UCSD-AML1 (cell line): ENCODE data around the gene CASTOR1.

Experiments
- DNase-seq: peaks from one replicate; lab custom pipeline; 2025; ENCODE audit not compliant: unreplicated experiment; lab: John Stamatoyannopoulos, UW

Gene CASTOR1

DNA sequence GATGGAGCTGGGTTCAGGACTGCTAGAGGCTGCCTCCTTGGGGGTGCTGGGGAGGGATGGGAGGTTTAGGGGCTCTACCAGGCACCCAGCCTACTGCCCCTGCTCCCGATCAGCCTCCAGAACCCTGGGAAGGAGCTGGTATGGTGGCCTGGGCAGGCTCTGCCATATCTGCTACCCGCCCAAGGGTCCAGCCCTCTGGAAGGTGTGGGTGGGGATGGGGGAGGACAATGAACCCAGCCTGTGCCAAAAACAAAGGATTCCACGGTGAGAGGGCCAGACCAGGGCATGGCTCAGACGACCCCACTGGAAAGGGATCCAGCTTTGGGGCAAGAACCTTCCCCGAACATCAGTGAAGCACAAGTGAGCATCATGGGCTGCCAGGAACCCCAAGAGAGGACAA is 3.0 kb downstream of the CASTOR1 start:
- DNase-seq = no peak

- DNase-seq = no peak
Observed at GRCh38 chr22:30285846-30286200, 3.5 kb downstream of the CASTOR1 start.

DNA sequence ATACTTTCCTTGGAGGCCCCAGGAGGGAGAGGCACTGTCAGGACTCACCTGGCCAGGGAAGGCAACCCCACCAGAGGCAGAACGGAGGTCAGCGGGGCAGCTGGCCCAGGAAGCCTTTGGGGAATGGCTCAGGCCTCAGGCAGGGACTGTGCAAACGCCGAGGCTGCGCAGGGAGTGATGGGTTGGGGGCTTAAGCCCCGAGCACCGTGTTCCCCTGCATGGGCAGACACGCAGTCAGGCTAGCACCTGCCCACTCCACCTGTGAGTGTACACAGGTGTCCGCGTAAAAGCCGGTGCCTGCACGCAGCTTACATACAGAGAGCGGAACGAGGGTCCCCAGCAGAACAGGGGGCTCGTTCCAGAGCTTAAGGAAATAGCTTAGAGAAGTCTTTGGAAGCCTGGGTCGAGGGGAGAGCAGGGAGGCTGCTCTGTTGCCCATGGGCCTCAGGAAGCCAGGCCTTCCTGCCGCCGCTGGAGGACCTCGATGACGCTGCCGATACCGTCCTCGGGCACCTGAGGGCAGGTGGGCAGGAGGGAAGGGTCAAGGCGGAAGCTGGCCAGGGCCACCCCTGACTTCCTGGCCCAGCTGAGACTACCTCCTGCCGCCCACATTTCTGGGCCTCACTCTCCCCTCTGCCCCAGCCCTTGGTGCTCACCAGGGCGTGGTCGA is 4.0 kb downstream of the CASTOR1 start:
- no peak for DNase-seq

GRCh38 chr22:30284666-30285065 is 4.6 kb downstream of the CASTOR1 start:
- DNase-seq = no peak

DNA sequence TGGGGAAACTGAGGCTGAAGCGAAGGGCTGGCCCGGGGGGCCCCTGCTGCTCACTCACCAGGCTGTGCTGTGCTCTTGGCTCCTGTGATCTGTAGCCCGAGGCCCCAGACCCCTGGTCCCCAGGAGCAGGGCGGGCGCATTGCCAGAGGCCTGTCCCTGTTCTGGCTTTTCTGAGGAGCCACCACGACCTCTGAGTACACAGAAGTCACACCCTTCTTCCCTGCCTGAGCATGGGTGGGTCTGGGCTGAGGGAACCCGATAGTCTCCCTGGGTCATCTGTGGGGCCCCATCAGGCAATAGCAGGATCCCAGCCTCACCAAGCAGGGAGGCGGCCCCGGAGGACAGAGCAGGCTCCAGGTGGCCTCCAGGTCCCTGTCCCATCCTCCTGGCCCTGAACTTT is 5.1 kb downstream of the CASTOR1 start:
- no peak for DNase-seq

DNA sequence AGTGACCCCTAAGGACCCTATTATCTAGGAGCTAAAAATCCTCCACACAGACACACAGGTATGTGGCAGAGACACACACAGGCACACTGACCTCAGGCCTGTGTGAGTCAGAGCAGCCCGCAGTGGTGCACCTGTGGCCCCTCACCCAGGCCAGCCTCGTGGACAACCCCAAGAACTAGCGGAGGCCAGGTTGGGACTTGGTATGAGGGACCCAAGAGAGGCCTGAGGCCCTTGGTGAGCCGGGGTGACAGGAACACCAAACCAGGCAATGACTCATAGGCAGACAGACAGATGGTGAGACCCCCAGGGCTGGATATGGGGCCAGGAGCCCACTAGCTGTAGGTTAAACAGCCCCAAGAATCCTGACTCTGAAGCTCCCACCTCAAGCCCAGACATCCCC is 6.0 kb downstream of the CASTOR1 start:
- DNase-seq = no peak

DNA sequence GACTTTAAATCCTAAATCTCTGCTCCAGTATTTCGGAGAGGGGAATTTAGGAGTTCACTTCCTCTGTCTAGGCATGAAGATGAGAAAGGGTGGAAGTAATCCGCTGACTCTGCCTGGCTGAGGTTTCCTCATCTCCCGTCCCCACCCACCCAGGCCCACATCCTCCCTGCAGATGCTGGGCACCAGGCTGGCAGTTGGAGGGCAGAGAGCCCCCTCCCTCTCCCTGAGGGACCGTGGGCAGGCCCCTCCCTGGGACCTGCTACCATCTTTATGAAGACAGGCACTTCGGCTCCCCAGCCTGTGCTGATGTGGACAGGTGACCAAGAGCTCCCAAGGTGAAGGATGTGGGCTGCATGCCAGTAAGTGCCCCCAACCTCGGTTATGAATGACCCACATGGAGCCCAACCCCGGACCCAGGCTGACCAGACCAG is 6.7 kb downstream of the CASTOR1 start:
- DNase-seq = no peak

GRCh38 chr22:30280505-30280904 is 8.8 kb downstream of the CASTOR1 start:
- no peak for DNase-seq

DNA sequence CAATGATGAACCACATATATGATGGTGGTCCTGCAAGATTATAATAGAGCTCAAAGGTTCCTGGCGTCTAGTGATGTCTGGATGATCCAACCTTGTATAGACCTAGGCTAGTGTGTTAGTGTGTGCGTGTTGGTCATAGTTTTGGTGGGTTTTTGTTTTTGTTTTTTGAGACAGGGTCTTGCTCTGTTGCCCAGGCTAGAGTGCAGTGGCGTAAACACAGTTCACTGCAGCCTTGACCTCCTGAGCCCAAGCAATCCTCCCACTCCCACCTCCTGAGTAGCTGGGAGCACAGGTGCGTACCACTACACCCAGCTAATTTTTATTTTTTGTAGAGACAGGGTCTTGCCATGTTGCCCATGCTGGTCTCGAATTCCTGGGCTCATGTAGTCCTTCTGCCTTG is 9.4 kb downstream of the CASTOR1 start:
- DNase-seq = no peak

DNA sequence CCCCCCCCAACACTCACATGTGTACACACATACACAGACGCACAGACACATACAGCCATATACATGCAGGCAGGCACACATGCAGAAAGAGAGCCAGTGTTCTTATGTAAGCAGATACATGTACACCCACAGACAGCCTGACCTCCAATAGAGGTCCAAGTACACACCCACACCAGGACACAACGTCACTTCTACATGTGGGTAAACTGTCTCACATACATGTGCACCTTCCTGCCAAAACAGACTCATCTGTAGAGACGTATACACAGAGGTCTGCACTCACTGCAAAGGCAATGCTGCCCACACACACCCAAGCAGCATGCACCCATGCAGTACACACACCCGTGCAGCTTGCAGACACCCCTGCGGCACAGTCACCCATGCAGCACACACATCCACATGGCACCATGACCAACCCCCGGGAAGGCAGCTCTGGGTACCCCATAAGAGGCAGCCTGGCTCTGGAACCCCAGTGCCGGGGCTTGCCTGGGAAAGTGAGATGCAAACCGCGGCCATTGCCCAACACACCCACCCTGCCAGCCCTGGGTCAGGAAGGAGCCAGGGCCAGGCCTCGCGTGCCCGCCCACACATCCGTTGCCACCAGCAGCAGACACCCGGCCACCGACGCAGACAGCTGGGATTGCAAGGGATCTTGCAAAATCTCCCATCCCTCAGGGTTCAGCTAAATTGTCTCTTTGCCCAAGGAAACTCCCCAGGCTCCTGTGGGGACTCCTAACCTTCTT is 10.1 kb downstream of the CASTOR1 start:
- peak; percentile 67 for DNase-seq

GRCh38 chr22:30277547-30278344 is 11.6 kb downstream of the CASTOR1 start:
- peak; percentile 34 for DNase-seq

DNA sequence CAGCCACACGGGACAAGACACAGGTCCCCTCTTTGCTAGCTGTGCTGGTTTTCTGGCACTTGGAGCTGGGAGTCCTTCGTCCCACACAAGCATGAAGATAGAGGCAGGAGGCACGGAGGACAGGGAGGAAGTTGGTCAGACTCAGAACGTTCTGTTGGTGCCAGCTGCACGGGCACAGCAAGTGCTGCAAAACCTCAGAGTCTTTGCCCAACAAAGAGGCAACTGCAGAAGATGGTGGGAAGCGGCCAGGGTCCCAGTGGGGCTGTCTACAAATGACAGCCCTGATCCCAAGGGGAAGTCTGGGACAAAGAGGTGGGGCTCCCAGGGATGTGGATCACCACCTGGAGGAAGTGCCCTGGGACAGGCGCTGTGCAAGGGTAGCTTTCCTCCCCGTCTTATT is 13.3 kb downstream of the CASTOR1 start:
- DNase-seq = no peak

- no peak for DNase-seq
Observed at GRCh38 chr22:30275625-30276024, 13.7 kb downstream of the CASTOR1 start.

DNA sequence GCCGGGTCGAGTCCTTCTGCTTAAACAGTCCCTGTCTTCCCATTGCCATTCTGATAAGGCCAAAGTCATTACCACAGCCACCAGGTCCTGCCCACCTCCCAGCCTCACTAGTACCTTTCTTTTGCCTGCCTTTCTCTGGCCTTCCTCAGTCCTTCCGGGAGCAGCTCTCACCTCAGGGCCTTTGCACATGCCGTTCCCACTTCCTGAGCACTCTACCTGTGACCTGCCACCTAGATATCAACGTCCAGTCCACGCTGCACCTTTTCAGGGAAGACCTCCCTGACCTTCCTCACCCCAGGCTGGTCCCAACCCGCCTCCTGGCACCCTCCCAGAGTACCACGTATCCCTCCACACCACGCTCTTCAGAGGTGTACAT is 14.9 kb downstream of the CASTOR1 start:
- DNase-seq = no peak

DNA sequence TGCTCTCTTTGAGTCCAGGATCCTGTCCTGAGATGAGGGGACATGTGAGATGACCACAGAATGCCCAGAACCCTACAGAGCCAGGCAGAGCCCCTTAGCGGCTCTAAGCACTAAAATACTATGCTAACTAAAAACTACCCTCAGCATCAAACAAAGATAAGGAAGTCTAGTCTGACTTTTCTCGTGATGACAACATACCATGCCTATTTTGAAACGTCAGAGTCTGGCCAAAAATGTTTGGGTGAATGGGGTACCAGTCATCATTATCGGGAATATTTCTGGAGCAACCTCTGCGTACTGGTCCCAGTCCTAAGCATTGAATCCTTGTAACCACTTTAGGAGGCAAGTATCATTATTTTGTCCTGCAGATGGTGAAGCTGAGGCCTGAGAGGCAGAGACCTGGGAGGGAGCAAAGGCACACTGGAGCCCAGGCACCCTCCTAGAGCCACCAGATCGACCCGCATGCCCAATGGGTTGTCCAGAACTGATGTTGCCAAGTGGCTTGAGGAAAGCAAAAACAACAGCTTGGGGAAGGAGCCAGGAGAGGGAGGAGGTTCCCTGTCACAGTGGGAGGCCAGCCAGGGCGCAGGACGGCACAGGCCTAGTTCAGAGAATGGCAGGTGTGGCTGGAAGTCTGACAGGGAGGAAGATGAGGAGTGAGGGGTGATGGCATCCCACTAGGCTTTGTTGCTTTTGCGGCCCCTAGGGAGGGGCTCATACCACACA is 15.4 kb downstream of the CASTOR1 start:
- no peak for DNase-seq

DNA sequence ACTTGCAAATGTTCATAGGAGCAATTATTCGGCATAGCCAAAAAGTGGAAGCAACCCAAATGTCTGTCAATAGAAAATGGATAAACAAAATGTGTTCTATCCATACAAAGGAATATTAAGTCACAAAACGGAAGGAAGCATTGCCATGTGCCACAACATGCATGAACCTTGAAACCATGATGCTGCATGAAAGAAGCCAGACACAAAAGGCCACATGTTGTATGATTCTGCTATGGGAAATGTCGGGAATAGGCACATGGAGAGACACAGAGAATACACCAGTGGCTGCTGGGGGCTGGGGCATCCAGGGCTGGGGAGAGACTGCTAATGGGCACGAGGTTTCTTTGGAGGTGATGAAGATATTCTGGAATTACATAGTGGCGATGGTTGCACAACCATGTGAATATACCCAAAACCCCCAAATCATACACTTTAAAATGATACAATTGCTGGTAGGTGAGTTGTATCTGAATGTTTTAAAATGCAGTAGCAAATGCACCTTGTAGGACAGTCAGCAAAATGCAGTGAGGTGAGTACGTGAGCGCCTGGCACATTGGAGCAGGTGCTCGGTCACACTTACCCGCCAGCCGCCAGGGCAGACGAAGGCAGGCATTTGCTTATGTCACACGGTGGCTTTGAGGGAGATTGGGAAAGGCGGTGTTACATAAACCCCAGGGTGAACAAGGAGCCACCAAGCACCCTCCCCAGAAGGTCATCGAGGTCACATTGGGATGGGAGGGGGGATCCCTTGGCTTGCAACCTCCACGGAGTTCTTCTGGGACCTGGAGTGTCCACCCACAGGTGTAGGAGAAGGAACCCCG is 16.3 kb downstream of the CASTOR1 start:
- no peak for DNase-seq

- DNase-seq = peak; percentile 89
Observed at GRCh38 chr22:30270832-30271231, 18.5 kb downstream of the CASTOR1 start.

DNA sequence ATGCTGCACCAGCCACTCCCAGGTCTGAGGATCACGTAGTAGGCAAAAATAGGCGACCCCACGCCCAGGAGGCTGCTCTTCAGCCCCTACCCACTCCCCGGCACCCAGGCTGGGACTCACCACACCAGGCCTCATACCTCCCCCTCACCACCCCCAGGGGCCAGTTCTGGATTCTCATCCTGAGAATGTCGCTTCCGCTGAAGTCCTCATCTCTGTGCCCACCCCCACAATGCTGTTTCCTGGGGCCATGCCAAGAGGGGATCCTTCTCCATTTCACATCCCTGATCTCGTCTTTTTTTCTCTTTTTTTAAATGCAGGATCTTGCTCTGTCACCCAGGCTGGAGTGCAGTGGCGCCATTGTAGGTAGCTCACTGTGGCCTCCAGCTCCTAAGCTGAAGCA is 21.0 kb downstream of the CASTOR1 start:
- DNase-seq = no peak

- DNase-seq = peak; percentile 37
Observed at GRCh38 chr22:30267382-30268302, 21.7 kb downstream of the CASTOR1 start.
